Panc1 (cell line): ENCODE data around the gene TRIM8. TPM values are rescaled to one million over a fixed set of nuclear protein-coding genes. Genes with fewer than 3 reads are reported as not detected.
A peak's percentile ranks its signal among the peaks of the same experiment; 100 is the strongest.

ENCODE experiments used
- ATAC-seq: fragments of 200-7000 bp; cut with Tn5 transposase; 2 replicates; pipeline ENCODE4 v1.9.1; 2020; ENCODE audit warnings: mild to moderate bottlenecking, moderate library complexity
- BruUV-seq: library from RNA; stranded (reverse); fragments of 400-500 nt; replicated peaks from 2 replicates; lab custom pipeline; 2021; lab: Mats Ljungman, UMichigan
- CTCF ChIA-PET: fragments of 300-600 bp; sonication (Branson Sonifier 250); formaldehyde crosslinking; loops from one replicate; lab custom pipeline; 2022; ENCODE audit warnings: antibody characterized with exemption; lab: Charles Lee
- POLR2A ChIA-PET: fragments of 300-600 bp; sonication (Branson Sonifier 250); formaldehyde crosslinking; loops from one replicate; lab custom pipeline; 2022; ENCODE audit warnings: antibody characterized with exemption; lab: Charles Lee
- DNase-seq: peaks from one replicate; pipeline ENCODE4 v3.0.0-alpha.2; 2010; ENCODE audit warnings: low read depth, low spot score
- H3K27ac ChIP-seq: 2 replicates; pipeline ENCODE4 v1.5.1; 2011; ENCODE audit warnings: mild to moderate bottlenecking, low read length, inconsistent platforms
- H3K27me3 ChIP-seq: fragments of 200-500 bp; sonication (Bioruptor generic); 2 replicates; pipeline ENCODE4 v1.6.0; 2014; ENCODE audit warnings: low read length, inconsistent platforms; ENCODE audit not compliant: control insufficient read depth, insufficient read depth
- H3K36me3 ChIP-seq: fragments of 200-500 bp; sonication (Bioruptor generic); 2 replicates; pipeline ENCODE4 v1.5.1; 2014; ENCODE audit warnings: inconsistent platforms, mild to moderate bottlenecking, low read length, moderate library complexity; ENCODE audit not compliant: control insufficient read depth, insufficient read depth
- H3K4me1 ChIP-seq: 2 replicates; pipeline ENCODE4 v1.5.1; 2011; ENCODE audit warnings: inconsistent platforms, mild to moderate bottlenecking, low read length, moderate library complexity; ENCODE audit not compliant: control insufficient read depth, insufficient read depth
- H3K4me3 ChIP-seq, 2 experiments: 2 replicates each; pipeline ENCODE4 v1.5.1; 2011 to 2012; ENCODE audit warnings: low read depth in 2 of 2, low read length in 2 of 2, mild to moderate bottlenecking in 2 of 2, inconsistent platforms in 1 of 2, moderate library complexity in 1 of 2
- H3K9me3 ChIP-seq: fragments of 200-500 bp; sonication (Bioruptor generic); 2 replicates; pipeline ENCODE4 v1.5.1; 2014; ENCODE audit warnings: low read depth, mild to moderate bottlenecking, inconsistent platforms, low read length, moderate library complexity; ENCODE audit not compliant: control insufficient read depth, insufficient read depth
- POLR2AphosphoS5 ChIP-seq: IDR thresholded peaks from 2 replicates; pipeline ENCODE4 v1.6.1; 2012; ENCODE audit warnings: mild to moderate bottlenecking, low read depth, low read length, moderate library complexity
- SIN3A ChIP-seq: IDR thresholded peaks from 2 replicates; pipeline ENCODE4 v1.6.1; 2012; ENCODE audit warnings: low read depth, mild to moderate bottlenecking, low read length, moderate library complexity, borderline replicate concordance; ENCODE audit not compliant: insufficient read depth
- TCF7L2 ChIP-seq: IDR thresholded peaks from 2 replicates; pipeline ENCODE4 v1.6.1; 2011; ENCODE audit warnings: mild to moderate bottlenecking, low read depth, low read length, inconsistent platforms
- in situ Hi-C: cut with HindIII; loops from 2 replicates; pipeline ENCODE4 v1.10.0; 2016; ENCODE audit warnings: low sequenced_read_pairs, low pct_unique_long_range_greater_than_20kb
- intact Hi-C: fragments of 100-400 bp; cut with micrococcal nuclease; formaldehyde crosslinking; loops from one replicate; pipeline ENCODE4 v1.10.0; 2022; ENCODE audit not compliant: unreplicated experiment
- total RNA-seq: library from RNA; stranded (reverse); gene quantifications from one replicate; pipeline ENCODE4 v1.2.1, GENCODE V29; 2021; ENCODE audit not compliant: unreplicated experiment
- TF ChIP-seq, protein P1 (sequence below), 2 experiments: IDR thresholded peaks; 2 replicates each; pipeline ENCODE4 v1.6.1; 2011 to 2012; ENCODE audit warnings: low read depth in 2 of 2, control low read depth in 1 of 2, low read length in 1 of 2, mild to moderate bottlenecking in 1 of 2, moderate library complexity in 1 of 2; ENCODE audit not compliant: insufficient read depth in 1 of 2
- TF ChIP-seq, protein P2 (sequence below): fragments of 450-650 bp; IDR thresholded peaks from 2 replicates; pipeline ENCODE4 v1.5.1; 2017; ENCODE audit warnings: mild to moderate bottlenecking

Gene TRIM8
- total RNA-seq, 1 experiment from 2014 or later = 54.4 TPM

DNA sequence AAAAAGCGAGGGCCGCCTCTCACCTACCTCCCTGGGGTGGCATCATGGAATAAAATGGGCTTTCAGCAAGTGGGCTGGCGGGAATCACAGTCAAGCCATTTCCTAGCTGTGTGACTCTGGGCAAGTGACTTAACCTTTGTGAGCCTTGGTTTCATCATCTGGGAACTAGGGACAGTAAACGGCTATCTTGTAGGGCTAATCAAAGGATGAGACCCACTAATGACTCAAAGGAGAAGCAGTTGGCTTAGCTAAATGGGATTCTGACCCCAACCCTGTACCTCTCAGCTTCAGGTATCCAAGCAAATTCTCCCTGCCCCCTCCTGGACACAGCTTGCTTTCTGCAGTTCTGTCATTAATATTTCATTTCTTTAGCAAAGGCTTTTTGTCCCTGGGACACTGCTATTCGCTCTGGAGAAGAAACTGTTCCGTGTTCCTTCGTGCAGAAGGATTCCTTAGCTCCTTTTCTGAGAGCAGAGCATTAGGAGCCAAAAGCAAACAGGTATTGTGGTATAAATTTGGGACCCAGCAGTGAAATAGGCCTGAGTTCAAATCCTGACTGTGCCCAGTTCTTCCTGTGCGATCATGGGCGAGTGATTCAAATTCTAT, 25.9 kb downstream of the TRIM8 start:
- DNase-seq (no peak), ATAC-seq (no peak)
- no TSS peak for BruUV-seq
- POLR2A ChIA-PET = no interaction called here
- Histone ChIP-seq H3K27me3 (no peaks in the 10 kb centered on the region), H3K9me3 (no peaks in the 10 kb centered on the region), H3K36me3 (no peaks in the 10 kb centered on the region), H3K4me1 (peaks cover 4% of the 10 kb centered on the region; the same call in 1 of the 2 replicates), H3K27ac (no peak overlapping the region), H3K4me3 (no peak overlapping the region)
- in situ Hi-C loops = no loop called here
- TF ChIP-seq, protein P1, sequence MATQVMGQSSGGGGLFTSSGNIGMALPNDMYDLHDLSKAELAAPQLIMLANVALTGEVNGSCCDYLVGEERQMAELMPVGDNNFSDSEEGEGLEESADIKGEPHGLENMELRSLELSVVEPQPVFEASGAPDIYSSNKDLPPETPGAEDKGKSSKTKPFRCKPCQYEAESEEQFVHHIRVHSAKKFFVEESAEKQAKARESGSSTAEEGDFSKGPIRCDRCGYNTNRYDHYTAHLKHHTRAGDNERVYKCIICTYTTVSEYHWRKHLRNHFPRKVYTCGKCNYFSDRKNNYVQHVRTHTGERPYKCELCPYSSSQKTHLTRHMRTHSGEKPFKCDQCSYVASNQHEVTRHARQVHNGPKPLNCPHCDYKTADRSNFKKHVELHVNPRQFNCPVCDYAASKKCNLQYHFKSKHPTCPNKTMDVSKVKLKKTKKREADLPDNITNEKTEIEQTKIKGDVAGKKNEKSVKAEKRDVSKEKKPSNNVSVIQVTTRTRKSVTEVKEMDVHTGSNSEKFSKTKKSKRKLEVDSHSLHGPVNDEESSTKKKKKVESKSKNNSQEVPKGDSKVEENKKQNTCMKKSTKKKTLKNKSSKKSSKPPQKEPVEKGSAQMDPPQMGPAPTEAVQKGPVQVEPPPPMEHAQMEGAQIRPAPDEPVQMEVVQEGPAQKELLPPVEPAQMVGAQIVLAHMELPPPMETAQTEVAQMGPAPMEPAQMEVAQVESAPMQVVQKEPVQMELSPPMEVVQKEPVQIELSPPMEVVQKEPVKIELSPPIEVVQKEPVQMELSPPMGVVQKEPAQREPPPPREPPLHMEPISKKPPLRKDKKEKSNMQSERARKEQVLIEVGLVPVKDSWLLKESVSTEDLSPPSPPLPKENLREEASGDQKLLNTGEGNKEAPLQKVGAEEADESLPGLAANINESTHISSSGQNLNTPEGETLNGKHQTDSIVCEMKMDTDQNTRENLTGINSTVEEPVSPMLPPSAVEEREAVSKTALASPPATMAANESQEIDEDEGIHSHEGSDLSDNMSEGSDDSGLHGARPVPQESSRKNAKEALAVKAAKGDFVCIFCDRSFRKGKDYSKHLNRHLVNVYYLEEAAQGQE (IDR thresholded peaks at IDR 0.05; ENCODE audit: insufficient read depth in 1 of 2, low read depth in 2 of 2, low read length in 1 of 2) = no peak
- no peak for TF ChIP-seq POLR2AphosphoS5
- TF ChIP-seq TCF7L2 = no peak
- TF ChIP-seq, protein P2, sequence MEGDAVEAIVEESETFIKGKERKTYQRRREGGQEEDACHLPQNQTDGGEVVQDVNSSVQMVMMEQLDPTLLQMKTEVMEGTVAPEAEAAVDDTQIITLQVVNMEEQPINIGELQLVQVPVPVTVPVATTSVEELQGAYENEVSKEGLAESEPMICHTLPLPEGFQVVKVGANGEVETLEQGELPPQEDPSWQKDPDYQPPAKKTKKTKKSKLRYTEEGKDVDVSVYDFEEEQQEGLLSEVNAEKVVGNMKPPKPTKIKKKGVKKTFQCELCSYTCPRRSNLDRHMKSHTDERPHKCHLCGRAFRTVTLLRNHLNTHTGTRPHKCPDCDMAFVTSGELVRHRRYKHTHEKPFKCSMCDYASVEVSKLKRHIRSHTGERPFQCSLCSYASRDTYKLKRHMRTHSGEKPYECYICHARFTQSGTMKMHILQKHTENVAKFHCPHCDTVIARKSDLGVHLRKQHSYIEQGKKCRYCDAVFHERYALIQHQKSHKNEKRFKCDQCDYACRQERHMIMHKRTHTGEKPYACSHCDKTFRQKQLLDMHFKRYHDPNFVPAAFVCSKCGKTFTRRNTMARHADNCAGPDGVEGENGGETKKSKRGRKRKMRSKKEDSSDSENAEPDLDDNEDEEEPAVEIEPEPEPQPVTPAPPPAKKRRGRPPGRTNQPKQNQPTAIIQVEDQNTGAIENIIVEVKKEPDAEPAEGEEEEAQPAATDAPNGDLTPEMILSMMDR = peak; percentile 65
- CTCF ChIA-PET = interaction anchor here (1.0 to 1.6 kb wide), 2 partner anchors 8 to 9 kb away, joined by 3 to 4 read pairs; no protein-coding TSS in a partner anchor
- intact Hi-C loops = no loop called here

DNA sequence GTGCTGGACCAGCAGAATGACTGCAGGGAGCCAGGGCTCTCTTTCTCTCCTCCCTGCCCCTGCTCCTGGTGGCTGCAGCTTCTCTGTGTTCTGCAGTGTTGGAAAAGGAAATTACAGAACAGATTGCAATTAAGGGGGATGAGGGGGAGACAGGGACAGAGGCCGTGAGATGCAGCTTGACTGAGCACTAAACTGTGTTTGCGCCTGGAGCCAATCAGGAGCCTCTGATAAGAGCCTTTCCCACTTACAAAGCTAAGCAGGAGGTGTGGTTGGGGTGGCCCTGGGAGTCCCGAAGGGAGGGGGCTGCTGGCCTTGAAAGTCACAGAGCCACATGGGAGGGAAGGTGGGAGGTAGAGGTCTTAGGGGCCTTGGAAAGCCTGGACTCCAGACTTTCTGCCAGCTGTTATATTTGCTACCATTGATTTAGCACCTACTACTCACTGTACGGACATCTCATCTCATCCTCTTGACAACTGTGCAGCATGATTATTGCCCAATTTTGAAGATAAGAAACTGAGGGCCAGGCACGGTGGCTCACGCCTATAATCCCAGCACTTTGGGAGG, 26.7 kb downstream of the TRIM8 start:
- ChIA-PET POLR2A (no interaction called here), CTCF (interaction anchor here (0.7 to 1.6 kb wide), 2 partner anchors 7 to 54 kb away, joined by 4 to 5 read pairs; no protein-coding TSS in a partner anchor)
- intact Hi-C loops = no loop called here
- in situ Hi-C loops = no loop called here
- ATAC-seq (no peak), DNase-seq (no peak)
- Histone ChIP-seq H3K4me3 (no peak overlapping the region), H3K27me3 (no peaks in the 10 kb centered on the region), H3K4me1 (peaks cover 4% of the 10 kb centered on the region; the same call in 1 of the 2 replicates), H3K36me3 (no peaks in the 10 kb centered on the region), H3K9me3 (no peaks in the 10 kb centered on the region), H3K27ac (no peak overlapping the region)
- TF ChIP-seq, protein P1 (IDR thresholded peaks at IDR 0.05; ENCODE audit: insufficient read depth in 1 of 2, low read depth in 2 of 2, low read length in 1 of 2) = no peak
- TF ChIP-seq, protein P2 = no peak
- TF ChIP-seq SIN3A (no peak), POLR2AphosphoS5 (no peak), TCF7L2 (no peak)
- no TSS peak for BruUV-seq
